ENCODE data around the gene KRABD2.

KRABD2 gene

GRCh38 chr17:8418471-8418870 lies 42.0 kb upstream of the KRABD2 start:
- H3K9me3 ChIP-seq (ENCODE audit: control insufficient read depth in 4 of 4, low read length in 3 of 4) = no peaks in the 10 kb centered on the region
- H3K27me3 ChIP-seq (ENCODE audit: control insufficient read depth in 4 of 4, insufficient read depth in 4 of 4, low read length in 3 of 4) = no peaks in the 10 kb centered on the region
- peak overlapping the region; percentile 44 to 66 for H3K27ac ChIP-seq (ENCODE audit: low read depth in 1 of 2, low read length in 2 of 2)
- no peaks in the 10 kb centered on the region for H3K36me3 ChIP-seq (ENCODE audit: control insufficient read depth in 4 of 4, insufficient read depth in 3 of 4, low read depth in 1 of 4, low read length in 3 of 4)
- H3K9ac ChIP-seq (ENCODE audit: low read depth in 1 of 2, low read length in 2 of 2) = no peak overlapping the region
- H3K4me1 ChIP-seq (ENCODE audit: control insufficient read depth in 4 of 4, insufficient read depth in 4 of 4, low read length in 3 of 4) = peaks cover 5 to 45% (median 39%) of the 10 kb centered on the region in 4 donors
- TF ChIP-seq HNF4G (IDR thresholded peaks at IDR 0.05) (no peak), RXRA (IDR thresholded peaks at IDR 0.05) (no peak), NR2F2 (IDR thresholded peaks at IDR 0.05) (no peak)
- 79% methylated on average over 1 of the region's 1 CpG for WGBS
- H3K4me3 ChIP-seq (ENCODE audit: low read depth in 1 of 3, low read length in 3 of 3) = no peak overlapping the region
- DNase-seq (ENCODE audit: low spot score) = no peak

- WGBS = 45% methylated on average over 4 of the region's 4 CpGs
- H3K4me3 ChIP-seq (ENCODE audit: low read depth in 1 of 3, low read length in 3 of 3) = no peak overlapping the region
- H3K9ac ChIP-seq (ENCODE audit: low read depth in 1 of 2, low read length in 2 of 2) = peak overlapping the region in 1 of 2 donors; percentile 31
These were observed 41.3 kb upstream of the KRABD2 start for GRCh38 chr17:8417806-8418205.

GRCh38 chr17:8413938-8414337 lies 37.4 kb upstream of the KRABD2 start:
- no peaks in the 10 kb centered on the region for H3K9me3 ChIP-seq (ENCODE audit: control insufficient read depth in 4 of 4, low read length in 3 of 4)
- no peak overlapping the region for H3K9ac ChIP-seq (ENCODE audit: low read depth in 1 of 2, low read length in 2 of 2)
- H3K27me3 ChIP-seq (ENCODE audit: control insufficient read depth in 4 of 4, insufficient read depth in 4 of 4, low read length in 3 of 4) = no peaks in the 10 kb centered on the region
- no peak for DNase-seq (ENCODE audit: low spot score)
- no peak overlapping the region for H3K27ac ChIP-seq (ENCODE audit: low read depth in 1 of 2, low read length in 2 of 2)
- TF ChIP-seq HNF4A (conservative IDR thresholded peaks at IDR 0.05) (no peak), RAD21 (IDR thresholded peaks at IDR 0.05) (no peak)
- H3K4me1 ChIP-seq (ENCODE audit: control insufficient read depth in 4 of 4, insufficient read depth in 4 of 4, low read length in 3 of 4) = peaks cover 5 to 22% (median 20%) of the 10 kb centered on the region in 4 donors
- no peak overlapping the region for H3K4me3 ChIP-seq (ENCODE audit: low read depth in 1 of 3, low read length in 3 of 3)
- H3K36me3 ChIP-seq (ENCODE audit: control insufficient read depth in 4 of 4, insufficient read depth in 3 of 4, low read depth in 1 of 4, low read length in 3 of 4) = no peaks in the 10 kb centered on the region

More at GRCh38 chr17:8417806-8418205, 41.3 kb upstream of the KRABD2 start:
- Histone ChIP-seq H3K9me3 (ENCODE audit: control insufficient read depth in 4 of 4, low read length in 3 of 4) (no peaks in the 10 kb centered on the region), H3K27ac (ENCODE audit: low read depth in 1 of 2, low read length in 2 of 2) (peak overlapping the region; percentile 44 to 66), H3K36me3 (ENCODE audit: control insufficient read depth in 4 of 4, insufficient read depth in 3 of 4, low read depth in 1 of 4, low read length in 3 of 4) (no peaks in the 10 kb centered on the region), H3K27me3 (ENCODE audit: control insufficient read depth in 4 of 4, insufficient read depth in 4 of 4, low read length in 3 of 4) (no peaks in the 10 kb centered on the region), H3K4me1 (ENCODE audit: control insufficient read depth in 4 of 4, insufficient read depth in 4 of 4, low read length in 3 of 4) (peaks cover 5 to 45% (median 39%) of the 10 kb centered on the region in 4 donors)
- DNase-seq (ENCODE audit: low spot score) = no peak
- TF ChIP-seq FOXA2 (IDR thresholded peaks at IDR 0.05) = peak; percentile 47
- no peak for TF ChIP-seq MAX (IDR thresholded peaks at IDR 0.05)
- TF ChIP-seq RAD21 (IDR thresholded peaks at IDR 0.05) = peak in 1 of 2 donors; percentile 15
- TF ChIP-seq HNF4A (conservative IDR thresholded peaks at IDR 0.05) = peak; percentile 52 to 54
- TF ChIP-seq EGR1 (IDR thresholded peaks at IDR 0.05; ENCODE audit: low read depth in 2 of 2) = no peak
- TF ChIP-seq RXRA (IDR thresholded peaks at IDR 0.05) = peak; percentile 18 to 35

GRCh38 chr17:8413328-8413727 lies 36.8 kb upstream of the KRABD2 start:
- TF ChIP-seq FOXA1 (IDR thresholded peaks at IDR 0.05) (no peak), RXRA (IDR thresholded peaks at IDR 0.05) (no peak), CTCF (IDR thresholded peaks at IDR 0.05; ENCODE audit: low read depth, low read length, missing input control) (no peak), JUND (IDR thresholded peaks at IDR 0.05) (no peak), MAX (IDR thresholded peaks at IDR 0.05) (no peak), RAD21 (IDR thresholded peaks at IDR 0.05) (no peak), GABPA (IDR thresholded peaks at IDR 0.05 in 1 of 2, conservative IDR thresholded peaks at IDR 0.05 in 1 of 2) (no peak), ZBTB33 (IDR thresholded peaks at IDR 0.05) (no peak), HNF4G (IDR thresholded peaks at IDR 0.05) (no peak)

More at GRCh38 chr17:8413328-8413727, 36.8 kb upstream of the KRABD2 start:
- Histone ChIP-seq H3K4me1 (ENCODE audit: control insufficient read depth in 4 of 4, insufficient read depth in 4 of 4, low read length in 3 of 4) (peaks cover 5 to 20% (median 18%) of the 10 kb centered on the region in 4 donors), H3K9ac (ENCODE audit: low read depth in 1 of 2, low read length in 2 of 2) (peak overlapping the region in 1 of 2 donors; percentile 2), H3K27me3 (ENCODE audit: control insufficient read depth in 4 of 4, insufficient read depth in 4 of 4, low read length in 3 of 4) (no peaks in the 10 kb centered on the region), H3K9me3 (ENCODE audit: control insufficient read depth in 4 of 4, low read length in 3 of 4) (no peaks in the 10 kb centered on the region), H3K4me3 (ENCODE audit: low read depth in 1 of 3, low read length in 3 of 3) (no peak overlapping the region), H3K27ac (ENCODE audit: low read depth in 1 of 2, low read length in 2 of 2) (peak overlapping the region in 1 of 2 donors; percentile 50), H3K36me3 (ENCODE audit: control insufficient read depth in 4 of 4, insufficient read depth in 3 of 4, low read depth in 1 of 4, low read length in 3 of 4) (no peaks in the 10 kb centered on the region)
- DNase-seq (ENCODE audit: low spot score) = no peak
- 81% methylated on average over 4 of the region's 4 CpGs for WGBS

Measured in liver (tissue), 8 donors.